Mesenteric fat pad (tissue), 1 donor: ENCODE results near the gene GABBR2. TPM values are rescaled to one million over a fixed set of nuclear protein-coding genes. Genes with fewer than 3 reads are reported as not detected.
"Not testable (repeated sequence)": the region's sequence is repeated elsewhere in the genome, so short reads cannot be mapped to it uniquely, and the experiment has no call there.

Experiments
- DNase-seq: peaks from one replicate; pipeline ENCODE4 v3.0.0-alpha.2; 2020; ENCODE audit warnings: low spot score
- total RNA-seq: library from RNA; stranded (reverse); fragmentation: NEBNext Ultra II Directional; extraction: Animal tissue kit (Norgen Biotek cat#: 25700); gene quantifications from one replicate; pipeline ENCODE4 v1.2.1, GENCODE V29; 2021
- donor health status: DM: yes; HTN: yes; CAD: no.

GABBR2 gene
- total RNA-seq, 1 donor from 2014 or later: not detected

GRCh38 chr9:98304381-98304780 lies 404.4 kb downstream of the GABBR2 start:
- DNase-seq: no peak

GRCh38 chr9:98303633-98304125 lies 405.1 kb downstream of the GABBR2 start:
- DNase-seq: no peak

GRCh38 chr9:98302938-98303632 lies 405.6 kb downstream of the GABBR2 start:
- DNase-seq: no peak

GRCh38 chr9:98302150-98302549 lies 406.6 kb downstream of the GABBR2 start:
- no peak for DNase-seq

- no peak for DNase-seq
These were observed 408.1 kb downstream of the GABBR2 start for GRCh38 chr9:98300611-98301010.

GRCh38 chr9:98298476-98298875 lies 410.3 kb downstream of the GABBR2 start:
- DNase-seq: no peak

GRCh38 chr9:98295824-98296223 lies 412.9 kb downstream of the GABBR2 start:
- DNase-seq: no peak

- DNase-seq: peak; percentile 62
These were observed 416.9 kb downstream of the GABBR2 start for GRCh38 chr9:98291820-98292219.

- DNase-seq: peak; percentile 47
These were observed 418.3 kb downstream of the GABBR2 start for GRCh38 chr9:98290411-98290810.

- peak; percentile 88 for DNase-seq
These were observed 419.0 kb downstream of the GABBR2 start for GRCh38 chr9:98289614-98290201.

GRCh38 chr9:98288881-98289280 lies 419.9 kb downstream of the GABBR2 start:
- DNase-seq: peak; percentile 65

- DNase-seq: peak; percentile 37
These were observed 421.4 kb downstream of the GABBR2 start for GRCh38 chr9:98287384-98287783.

GRCh38 chr9:98285446-98285845 lies 423.3 kb downstream of the GABBR2 start:
- DNase-seq: peak; percentile 64

- DNase-seq: peak; percentile 33
These were observed 424.0 kb downstream of the GABBR2 start for GRCh38 chr9:98284754-98285153.

- DNase-seq: not testable (repeated sequence)
These were observed 425.6 kb downstream of the GABBR2 start for GRCh38 chr9:98283143-98283542.

- no peak for DNase-seq
These were observed 427.5 kb downstream of the GABBR2 start for GRCh38 chr9:98281281-98281680.

- peak; percentile 53 for DNase-seq
These were observed 428.2 kb downstream of the GABBR2 start for GRCh38 chr9:98280574-98280973.

GRCh38 chr9:98280162-98280561 lies 428.6 kb downstream of the GABBR2 start:
- DNase-seq: peak; percentile 84

- DNase-seq: no peak
These were observed 431.7 kb downstream of the GABBR2 start for GRCh38 chr9:98276907-98277469.

GRCh38 chr9:98275159-98275558 lies 433.6 kb downstream of the GABBR2 start:
- no peak for DNase-seq

GRCh38 chr9:98272083-98272482 lies 436.7 kb downstream of the GABBR2 start:
- no peak for DNase-seq

GRCh38 chr9:98271479-98271878 lies 437.3 kb downstream of the GABBR2 start:
- DNase-seq: no peak
